Ascending aorta (tissue), 2 donors: ENCODE data around the gene BMP7. TPM values are rescaled to one million over a fixed set of nuclear protein-coding genes. Genes with fewer than 3 reads are reported as not detected.
"Not testable (repeated sequence)": the region's sequence is repeated elsewhere in the genome, so short reads cannot be mapped to it uniquely, and the experiment has no call there.

ENCODE experiments used
- DNase-seq, 2 donors: peaks; one replicate each; pipeline ENCODE4 v3.0.0-alpha.2; 2019; ENCODE audit warnings: low spot score in 2 of 2
- H3K27ac ChIP-seq, 2 donors: fragments of 200-600 bp; sonication (generic); one replicate each; pipeline ENCODE4 v1.5.1; 2016 to 2017; ENCODE audit warnings: mild to moderate bottlenecking in 1 of 2
- H3K27me3 ChIP-seq: fragments of 200-600 bp; sonication (generic); one replicate; pipeline ENCODE4 v1.5.1; 2017
- H3K36me3 ChIP-seq, 2 donors: fragments of 200-600 bp; sonication (generic); one replicate each; pipeline ENCODE4 v1.5.1; 2016
- H3K4me1 ChIP-seq, 2 donors: fragments of 200-600 bp; sonication (generic); one replicate each; pipeline ENCODE4 v1.5.1; 2016 to 2017; ENCODE audit warnings: mild to moderate bottlenecking in 1 of 2
- H3K4me3 ChIP-seq, 2 donors: fragments of 200-600 bp; sonication (generic); one replicate each; pipeline ENCODE4 v1.5.1; 2016 to 2017; ENCODE audit warnings: mild to moderate bottlenecking in 1 of 2
- H3K9me3 ChIP-seq, 2 donors: fragments of 200-600 bp; sonication (generic); one replicate each; pipeline ENCODE4 v1.5.1; 2016
- CTCF ChIP-seq, 3 experiments: fragments of 200-600 bp in 2 of 3; fragments of 450-650 bp in 1 of 3; sonication (generic) in 2 of 3; IDR thresholded peaks; one replicate each; pipeline ENCODE4 v1.5.1; 2016 to 2019; ENCODE audit warnings: antibody characterized with exemption in 3 of 3, mild to moderate bottlenecking in 1 of 3, moderate library complexity in 1 of 3
- intact Hi-C: fragments of 100-400 bp; cut with DNase I; formaldehyde crosslinking; loops from one replicate; pipeline ENCODE4 v1.15.1; 2023
- total RNA-seq: library from RNA; depleted of rRNA; stranded (reverse); fragments of >200 nt; gene quantifications from one replicate; pipeline ENCODE4 v1.1.0, GENCODE V29; 2016

Gene BMP7
- total RNA-seq, 1 donor from 2014 or later, result not detected

- no peak for DNase-seq
- Histone ChIP-seq H3K27me3 (no peaks in the 10 kb centered on the region), H3K9me3 (no peaks in the 10 kb centered on the region), H3K36me3 (no peaks in the 10 kb centered on the region), H3K4me3 (no peak overlapping the region), H3K27ac (no peak overlapping the region), H3K4me1 (no peaks in the 10 kb centered on the region)
- intact Hi-C loops, result no loop called here
- no peak for TF ChIP-seq CTCF (IDR thresholded peaks at IDR 0.05)
These were observed 107.1 kb downstream of the BMP7 start for GRCh38 chr20:57159193-57159851.

GRCh38 chr20:57158474-57158873 lies 108.0 kb downstream of the BMP7 start:
- H3K9me3 ChIP-seq, result no peaks in the 10 kb centered on the region
- no peaks in the 10 kb centered on the region for H3K4me1 ChIP-seq
- no peak for TF ChIP-seq CTCF (IDR thresholded peaks at IDR 0.05)
- H3K27ac ChIP-seq, result no peak overlapping the region
- no peaks in the 10 kb centered on the region for H3K36me3 ChIP-seq
- intact Hi-C loops, result no loop called here
- no peak for DNase-seq
- no peaks in the 10 kb centered on the region for H3K27me3 ChIP-seq
- no peak overlapping the region for H3K4me3 ChIP-seq

- H3K27ac ChIP-seq, intact Hi-C loops, H3K27me3 ChIP-seq, H3K9me3 ChIP-seq, H3K4me3 ChIP-seq, H3K36me3 ChIP-seq, DNase-seq, H3K4me1 ChIP-seq: not testable (repeated sequence)
These were observed 108.7 kb downstream of the BMP7 start for GRCh38 chr20:57157787-57158186.

- intact Hi-C loops, result no loop called here
- Histone ChIP-seq H3K4me1 (no peaks in the 10 kb centered on the region), H3K27me3 (no peaks in the 10 kb centered on the region), H3K36me3 (no peaks in the 10 kb centered on the region), H3K9me3 (no peaks in the 10 kb centered on the region), H3K4me3 (no peak overlapping the region), H3K27ac (no peak overlapping the region)
- TF ChIP-seq CTCF (IDR thresholded peaks at IDR 0.05), result no peak
- DNase-seq, result no peak
These were observed 109.2 kb downstream of the BMP7 start for GRCh38 chr20:57157106-57157691.

- DNase-seq, result no peak
- Histone ChIP-seq H3K36me3 (no peaks in the 10 kb centered on the region), H3K27ac (no peak overlapping the region), H3K4me1 (no peaks in the 10 kb centered on the region), H3K27me3 (no peaks in the 10 kb centered on the region), H3K9me3 (no peaks in the 10 kb centered on the region), H3K4me3 (no peak overlapping the region)
- intact Hi-C loops, result no loop called here
- no peak for TF ChIP-seq CTCF (IDR thresholded peaks at IDR 0.05)
These were observed 110.3 kb downstream of the BMP7 start for GRCh38 chr20:57156011-57156729.

- no peak for TF ChIP-seq CTCF (IDR thresholded peaks at IDR 0.05)
- intact Hi-C loops, result no loop called here
- Histone ChIP-seq H3K4me3 (no peak overlapping the region), H3K9me3 (no peaks in the 10 kb centered on the region), H3K27ac (no peak overlapping the region), H3K4me1 (no peaks in the 10 kb centered on the region), H3K27me3 (no peaks in the 10 kb centered on the region), H3K36me3 (no peaks in the 10 kb centered on the region)
- DNase-seq, result no peak
These were observed 111.0 kb downstream of the BMP7 start for GRCh38 chr20:57155415-57155814.
